Spleen (tissue), 11 donors: ENCODE measurements around the gene HELB. TPM values are rescaled to one million over a fixed set of nuclear protein-coding genes. Genes with fewer than 3 reads are reported as not detected.

Experiments
- DNase-seq: peaks from one replicate; pipeline ENCODE4 v3.0.0-alpha.2; 2020
- H3K27ac ChIP-seq, 8 donors: fragments of 200-600 bp; sonication (generic) in 7 of 8; 1 replicate in 4 of 8; 2 replicates in 4 of 8; pipeline versions ENCODE4 v1.5.0 to v1.8.0; 2016 to 2021; ENCODE audit warnings: inconsistent platforms in 4 of 8, mild to moderate bottlenecking in 4 of 8, moderate library complexity in 1 of 8
- H3K27me3 ChIP-seq, 7 donors: fragments of 200-600 bp; sonication (generic) in 6 of 7; replicated peaks in 1 of 7; 1 replicate in 4 of 7; 2 replicates in 3 of 7; pipeline versions ENCODE4 v1.5.0 to v1.8.0; 2016 to 2021; ENCODE audit warnings: inconsistent platforms in 3 of 7, mild to moderate bottlenecking in 1 of 7
- H3K36me3 ChIP-seq, 6 donors: fragments of 200-600 bp; sonication (generic) in 5 of 6; 1 replicate in 4 of 6; 2 replicates in 2 of 6; pipeline versions ENCODE4 v1.5.0 to v1.8.0; 2016 to 2021; ENCODE audit warnings: inconsistent platforms in 2 of 6
- H3K4me1 ChIP-seq, 6 donors: fragments of 200-600 bp; sonication (generic) in 5 of 6; 1 replicate in 3 of 6; 2 replicates in 3 of 6; pipeline versions ENCODE4 v1.5.0 to v1.8.0; 2016 to 2021; ENCODE audit warnings: inconsistent platforms in 3 of 6
- H3K4me3 ChIP-seq, 8 donors: fragments of 200-600 bp; sonication (generic) in 7 of 8; 1 replicate in 4 of 8; 2 replicates in 4 of 8; pipeline versions ENCODE4 v1.5.0 to v1.8.0; 2016 to 2021; ENCODE audit warnings: inconsistent platforms in 4 of 8, mild to moderate bottlenecking in 4 of 8, moderate library complexity in 2 of 8
- H3K9me3 ChIP-seq, 8 donors: fragments of 200-600 bp; sonication (generic) in 7 of 8; 1 replicate in 4 of 8; 2 replicates in 4 of 8; pipeline versions ENCODE4 v1.5.0 to v1.8.0; 2016 to 2021; ENCODE audit warnings: inconsistent platforms in 4 of 8
- POLR2A ChIP-seq, 3 donors: fragments of 450-650 bp; IDR thresholded peaks; one replicate each; pipeline ENCODE4 v1.5.1; 2017; ENCODE audit warnings: antibody characterized with exemption in 3 of 3, mild to moderate bottlenecking in 1 of 3
- POLR2AphosphoS5 ChIP-seq, 3 donors: sonication (generic); formaldehyde crosslinking; IDR thresholded peaks; one replicate each; pipeline ENCODE4 v1.5.1; 2017; ENCODE audit warnings: antibody characterized with exemption in 3 of 3
- WGBS, 5 donors: extraction: QIAGEN DNeasy Blood & Tissue Kit in 3 of 5; methylation state at CpG; one replicate each; pipeline versions ENCODE4 v1.1.5 to v1.1.7; 2013 to 2018; 5-methylcytosine and 5-hydroxymethylcytosine counted together
- intact Hi-C: fragments of 100-400 bp; cut with DNase I; formaldehyde crosslinking; loops from one replicate; pipeline ENCODE4 v1.15.0; 2023; ENCODE audit warnings: low total_unique reads
- polyA plus RNA-seq, 3 donors: library from polyadenylated mRNA; stranded (reverse); fragments of 200-250 nt; gene quantifications; one replicate each; pipeline ENCODE4 v1.2.1, GENCODE V29; 2013
- total RNA-seq, 7 donors: library from RNA; depleted of rRNA in 3 of 7; stranded (reverse); fragments of >200 nt in 3 of 7; fragmentation: NEBNext Ultra II Directional in 4 of 7; extraction: Animal tissue kit (Norgen Biotek cat#: 25700) in 4 of 7; gene quantifications; one replicate each; pipeline versions ENCODE4 v1.1.0 to v1.2.1, GENCODE V29; 2016 to 2021
- TF ChIP-seq, protein P1 (sequence below), 11 experiments: fragments of 200-600 bp in 7 of 11; fragments of 450-650 bp in 4 of 11; sonication (generic) in 4 of 11; IDR thresholded peaks in 8 of 11; conservative IDR thresholded peaks in 3 of 11; 1 replicate in 7 of 11; 2 replicates in 4 of 11; pipeline versions ENCODE4 v1.4.0 to v1.8.0; 2016 to 2021; ENCODE audit warnings: antibody characterized with exemption in 11 of 11, inconsistent platforms in 4 of 11, mild to moderate bottlenecking in 1 of 11
- donor health status: healthy with polysubstance abuse.
- donor health status: DM: no; HTN: no; CAD: no; lungs with moderate emphysema.
- donor health status: DM: no; HTN: no; CAD: no.
- donor health status: Bipolar disorder and iron deficiency.
- donor health status: healthy.
- donor health status: DM: no; HTN: no; CAD: no.
- donor health status: DM: yes; HTN: yes; CAD: no.

The HELB gene
- total and polyA plus RNA-seq, 10 donors: 0.83 to 33.7 (median 18.2) TPM

GRCh38 chr12:66288121-66288520 is 14.2 kb upstream of the HELB start:
- intact Hi-C loops: no loop called here
- Histone ChIP-seq H3K4me3 (no peak overlapping the region), H3K27me3 (no peaks in the 10 kb centered on the region), H3K9me3 (no peaks in the 10 kb centered on the region), H3K4me1 (peaks cover 0 to 45% (median 6%) of the 10 kb centered on the region in 6 donors), H3K27ac (peak overlapping the region in 5 of 8 donors; percentile 5 to 72 (median 43)), H3K36me3 (no peaks in the 10 kb centered on the region)
- 60 to 76% (median 67%) methylated on average over 5 of the region's 5 CpGs for WGBS, 5 donors
- TF ChIP-seq POLR2AphosphoS5 (IDR thresholded peaks at IDR 0.05): peak in 1 of 3 donors; percentile 49
- TF ChIP-seq, protein P1, sequence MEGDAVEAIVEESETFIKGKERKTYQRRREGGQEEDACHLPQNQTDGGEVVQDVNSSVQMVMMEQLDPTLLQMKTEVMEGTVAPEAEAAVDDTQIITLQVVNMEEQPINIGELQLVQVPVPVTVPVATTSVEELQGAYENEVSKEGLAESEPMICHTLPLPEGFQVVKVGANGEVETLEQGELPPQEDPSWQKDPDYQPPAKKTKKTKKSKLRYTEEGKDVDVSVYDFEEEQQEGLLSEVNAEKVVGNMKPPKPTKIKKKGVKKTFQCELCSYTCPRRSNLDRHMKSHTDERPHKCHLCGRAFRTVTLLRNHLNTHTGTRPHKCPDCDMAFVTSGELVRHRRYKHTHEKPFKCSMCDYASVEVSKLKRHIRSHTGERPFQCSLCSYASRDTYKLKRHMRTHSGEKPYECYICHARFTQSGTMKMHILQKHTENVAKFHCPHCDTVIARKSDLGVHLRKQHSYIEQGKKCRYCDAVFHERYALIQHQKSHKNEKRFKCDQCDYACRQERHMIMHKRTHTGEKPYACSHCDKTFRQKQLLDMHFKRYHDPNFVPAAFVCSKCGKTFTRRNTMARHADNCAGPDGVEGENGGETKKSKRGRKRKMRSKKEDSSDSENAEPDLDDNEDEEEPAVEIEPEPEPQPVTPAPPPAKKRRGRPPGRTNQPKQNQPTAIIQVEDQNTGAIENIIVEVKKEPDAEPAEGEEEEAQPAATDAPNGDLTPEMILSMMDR (IDR thresholded peaks at IDR 0.05 in 8 of 11, conservative IDR thresholded peaks at IDR 0.05 in 3 of 11): no peak
- TF ChIP-seq POLR2A (IDR thresholded peaks at IDR 0.05): no peak
- DNase-seq: no peak

DNA sequence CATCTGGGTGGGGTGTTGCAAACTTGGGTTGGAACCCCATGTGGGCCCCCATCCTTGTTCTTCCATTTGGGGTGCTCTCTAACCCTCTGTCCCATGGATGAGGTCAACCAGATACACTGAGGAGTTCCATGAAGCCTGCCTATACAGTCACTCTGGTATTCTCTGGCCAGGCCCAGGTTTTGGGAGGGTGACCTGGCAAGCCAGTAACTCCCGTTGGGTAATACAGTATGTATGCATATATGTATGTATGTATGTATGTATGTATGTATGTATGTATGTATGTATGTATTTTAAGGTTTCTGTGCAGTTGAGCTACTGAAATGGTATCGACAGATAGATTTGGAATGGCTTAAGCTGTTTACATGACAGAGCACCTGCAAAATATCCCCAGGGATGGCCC is 12.8 kb upstream of the HELB start:
- no peaks in the 10 kb centered on the region for H3K9me3 ChIP-seq
- H3K4me1 ChIP-seq: peaks cover 0 to 45% (median 6%) of the 10 kb centered on the region in 6 donors
- H3K4me3 ChIP-seq: no peak overlapping the region
- H3K36me3 ChIP-seq: no peaks in the 10 kb centered on the region
- 91 to 100% (median 95%) methylated on average over 2 of the region's 2 CpGs for WGBS, 5 donors
- peak overlapping the region in 2 of 8 donors; percentile 8 to 49 for H3K27ac ChIP-seq
- DNase-seq: no peak
- H3K27me3 ChIP-seq: no peaks in the 10 kb centered on the region
- intact Hi-C loops: no loop called here
- TF ChIP-seq, protein P1 (IDR thresholded peaks at IDR 0.05 in 8 of 11, conservative IDR thresholded peaks at IDR 0.05 in 3 of 11): no peak
- no peak for TF ChIP-seq POLR2AphosphoS5 (IDR thresholded peaks at IDR 0.05)
- TF ChIP-seq POLR2A (IDR thresholded peaks at IDR 0.05): no peak

DNA sequence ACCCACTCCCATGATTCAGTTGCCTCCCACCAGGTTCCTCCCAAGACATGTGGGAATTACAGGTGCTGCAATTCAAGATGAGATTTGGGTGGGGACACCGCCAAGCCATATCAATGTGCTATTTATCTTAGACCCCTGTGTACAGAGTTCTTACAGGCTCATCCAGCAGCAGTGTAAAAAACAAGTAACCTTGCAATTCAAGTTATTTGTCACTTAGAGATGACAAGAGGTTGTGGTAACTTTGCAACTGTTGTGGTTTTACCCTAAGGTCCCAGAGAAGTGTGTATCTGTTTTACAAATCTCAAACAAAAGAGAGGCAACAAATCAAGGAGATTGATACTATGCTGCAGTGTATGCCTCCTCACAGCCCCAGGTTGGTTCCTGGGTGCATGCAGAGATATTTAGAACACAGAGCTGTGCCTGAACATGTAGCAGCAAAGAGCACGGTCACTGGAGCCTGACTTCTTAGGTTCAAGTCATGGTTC is 11.5 kb upstream of the HELB start:
- no peaks in the 10 kb centered on the region for H3K9me3 ChIP-seq
- TF ChIP-seq, protein P1 (IDR thresholded peaks at IDR 0.05 in 8 of 11, conservative IDR thresholded peaks at IDR 0.05 in 3 of 11): no peak
- no peak for TF ChIP-seq POLR2AphosphoS5 (IDR thresholded peaks at IDR 0.05)
- TF ChIP-seq POLR2A (IDR thresholded peaks at IDR 0.05): no peak
- H3K27me3 ChIP-seq: no peaks in the 10 kb centered on the region
- H3K27ac ChIP-seq: peak overlapping the region in 4 of 8 donors; percentile 37 to 71 (median 45)
- intact Hi-C loops: no loop called here
- no peak overlapping the region for H3K4me3 ChIP-seq
- no peaks in the 10 kb centered on the region for H3K36me3 ChIP-seq
- DNase-seq: no peak
- peaks cover 0 to 45% (median 6%) of the 10 kb centered on the region in 6 donors for H3K4me1 ChIP-seq
- 63 to 81% (median 70%) methylated on average over 2 of the region's 2 CpGs for WGBS, 5 donors

DNA sequence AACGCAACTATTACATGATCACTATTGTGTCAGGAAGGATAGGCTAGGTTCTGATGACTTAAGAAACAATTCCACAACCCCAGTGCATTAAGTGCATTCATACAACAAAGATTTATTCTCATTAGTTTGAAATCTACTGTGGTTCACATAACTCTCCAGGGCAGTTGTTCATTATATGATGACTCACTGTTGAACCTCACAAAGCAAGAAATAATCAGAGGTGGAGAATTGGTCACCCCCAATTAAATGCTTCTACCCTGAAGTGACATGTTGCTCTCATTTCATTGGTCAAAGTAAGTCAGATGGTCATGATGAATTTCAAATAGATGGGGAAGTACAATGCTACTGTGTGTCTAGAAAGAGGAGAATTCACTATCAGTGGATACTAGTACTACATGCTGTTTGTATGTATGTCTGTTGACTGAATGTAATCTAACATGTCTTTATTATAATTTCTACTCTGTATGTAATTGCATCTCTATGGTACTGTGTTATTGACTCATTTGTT is 6.1 kb upstream of the HELB start:
- TF ChIP-seq POLR2AphosphoS5 (IDR thresholded peaks at IDR 0.05): no peak
- TF ChIP-seq, protein P1 (IDR thresholded peaks at IDR 0.05 in 8 of 11, conservative IDR thresholded peaks at IDR 0.05 in 3 of 11): no peak
- TF ChIP-seq POLR2A (IDR thresholded peaks at IDR 0.05): no peak
- Histone ChIP-seq H3K4me1 (peaks cover 0 to 16% (median 1%) of the 10 kb centered on the region in 6 donors), H3K36me3 (no peaks in the 10 kb centered on the region), H3K27ac (no peak overlapping the region), H3K27me3 (no peaks in the 10 kb centered on the region), H3K4me3 (no peak overlapping the region), H3K9me3 (no peaks in the 10 kb centered on the region)
- DNase-seq: no peak
- WGBS, 5 donors: 85 to 98% (median 97%) methylated on average over 1 of the region's 1 CpG
- intact Hi-C loops: no loop called here
